ENCODE results near the gene LMBR1L.
"Not testable (repeated sequence)": the region's sequence is repeated elsewhere in the genome, so short reads cannot be mapped to it uniquely, and the experiment has no call there.

The LMBR1L gene

GRCh38 chr12:49086116-49086515, 24.5 kb downstream of the LMBR1L start:
- DNase-seq (ENCODE audit: low read depth, low spot score), result no peak

GRCh38 chr12:49084438-49084837, 26.2 kb downstream of the LMBR1L start:
- DNase-seq (ENCODE audit: low read depth, low spot score), result no peak

- no peak for DNase-seq (ENCODE audit: low read depth, low spot score)
These were observed 30.9 kb downstream of the LMBR1L start for GRCh38 chr12:49079793-49080192.

- DNase-seq (ENCODE audit: low read depth, low spot score), result no peak
These were observed 39.7 kb downstream of the LMBR1L start for GRCh38 chr12:49070971-49071370.

DNA sequence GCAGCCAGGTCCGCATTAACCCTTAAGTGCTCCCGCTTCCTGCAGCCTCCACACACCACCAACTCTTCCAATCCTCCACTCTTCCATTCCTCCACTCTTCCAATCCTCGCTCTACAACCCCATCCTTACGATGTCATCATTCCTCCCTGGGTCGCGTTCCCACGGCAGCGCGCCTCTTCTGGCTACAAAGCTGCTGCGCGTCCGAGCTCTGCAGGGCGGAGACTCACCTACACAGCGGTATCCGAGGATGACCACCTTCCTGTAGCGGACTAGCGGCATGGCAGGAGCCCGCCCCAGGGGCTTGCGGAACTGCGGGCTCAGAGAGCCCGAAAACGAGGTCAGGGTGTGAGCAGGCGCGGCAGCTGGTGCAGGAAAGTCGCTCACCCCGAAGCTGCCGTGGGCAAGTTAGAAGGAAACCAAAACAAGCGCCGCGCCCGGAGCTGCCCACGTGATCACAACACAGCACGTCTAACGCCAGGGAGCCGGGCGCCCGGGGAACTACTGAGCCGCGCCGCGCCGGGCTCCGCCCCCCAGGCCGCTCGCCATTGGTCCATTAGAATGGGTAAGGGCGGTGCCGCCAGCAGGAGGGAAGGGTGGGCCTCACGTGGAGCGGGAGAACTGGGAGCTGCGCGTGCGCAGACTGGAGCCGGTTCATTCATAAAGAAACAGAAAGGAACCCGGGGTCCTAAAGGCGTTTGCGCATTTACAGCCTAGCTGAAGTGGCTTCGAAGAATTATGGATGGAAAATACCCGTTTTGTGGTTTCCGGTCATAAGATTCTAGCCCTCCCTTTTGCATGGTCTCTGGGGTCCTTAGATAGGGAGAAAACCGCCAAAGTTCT, 40.9 kb downstream of the LMBR1L start, which contains the start of gene RHEBL1:
Gene RHEBL1 (minus strand): TSS at position 473 of the 840 bp plus-strand sequence. CDS start 194 bp downstream, at position 279.
- no peak for DNase-seq (ENCODE audit: low read depth, low spot score)

DNA sequence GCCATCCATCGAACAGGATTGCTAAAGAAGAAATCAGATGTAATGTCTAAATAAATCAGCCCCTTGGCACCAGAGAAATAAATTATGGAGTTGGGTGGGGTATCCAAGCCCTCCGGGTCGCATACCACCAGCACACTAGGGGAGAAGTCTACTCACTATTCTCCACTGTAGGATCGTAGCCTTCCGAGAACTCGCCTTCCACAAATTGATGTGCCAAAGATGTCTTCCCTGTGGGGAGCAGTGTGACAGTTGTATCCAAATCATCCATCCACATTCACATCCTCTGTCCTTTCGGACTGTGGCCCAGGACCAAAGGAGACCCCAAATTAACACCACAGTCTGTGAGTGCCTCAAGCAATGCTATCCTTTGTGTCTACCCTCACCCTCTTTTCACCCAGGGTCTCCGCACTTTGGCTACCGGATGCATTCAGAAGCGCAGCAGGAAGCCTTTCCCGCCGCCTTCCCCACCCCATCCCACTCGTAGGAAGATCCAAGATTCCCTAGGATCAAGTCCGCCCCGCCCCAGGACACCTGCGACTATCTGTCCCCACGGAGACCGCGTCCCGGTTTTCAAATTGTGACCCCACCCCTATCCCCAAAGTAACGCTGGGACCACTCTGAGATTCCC, 41.7 kb downstream of the LMBR1L start:
- no peak for DNase-seq (ENCODE audit: low read depth, low spot score)

DNA sequence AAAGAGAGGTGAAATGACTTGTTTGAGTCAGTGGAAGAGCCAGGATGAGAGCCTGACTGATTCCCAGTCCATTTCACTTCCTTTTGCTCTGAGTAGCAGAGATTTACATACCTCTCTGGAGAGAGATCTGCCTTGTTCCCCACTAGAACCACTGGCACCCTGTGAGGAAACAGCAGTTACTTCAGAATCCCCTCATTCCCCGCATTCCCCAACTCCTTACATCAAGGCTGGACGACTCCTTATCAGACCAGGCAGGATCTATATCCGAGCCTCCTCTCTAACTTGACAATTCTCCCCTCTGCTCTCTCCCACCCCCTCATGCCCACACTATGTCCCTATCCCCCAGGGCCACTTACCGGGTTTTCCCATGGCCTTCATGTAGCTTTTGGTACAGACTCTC, 44.5 kb downstream of the LMBR1L start:
- no peak for DNase-seq (ENCODE audit: low read depth, low spot score)

DNA sequence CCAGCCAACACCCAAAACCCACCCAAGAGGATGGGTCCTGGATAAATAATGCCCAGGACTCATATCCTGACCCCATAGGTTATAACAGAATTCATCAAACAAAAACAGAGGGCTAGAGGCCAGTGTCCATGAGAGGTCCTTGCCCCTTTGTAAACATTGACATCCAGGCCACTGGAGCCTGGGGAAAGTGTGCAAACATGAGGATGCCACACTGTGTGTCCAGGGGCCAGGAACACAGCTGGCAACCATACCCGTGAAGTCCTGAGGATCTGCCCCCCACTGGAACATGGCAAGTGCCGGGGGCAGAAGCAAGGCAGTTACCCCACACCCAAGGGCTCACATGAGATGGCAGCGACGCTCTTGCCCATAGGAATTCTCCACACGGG, 45.9 kb downstream of the LMBR1L start:
- no peak for DNase-seq (ENCODE audit: low read depth, low spot score)

DNA sequence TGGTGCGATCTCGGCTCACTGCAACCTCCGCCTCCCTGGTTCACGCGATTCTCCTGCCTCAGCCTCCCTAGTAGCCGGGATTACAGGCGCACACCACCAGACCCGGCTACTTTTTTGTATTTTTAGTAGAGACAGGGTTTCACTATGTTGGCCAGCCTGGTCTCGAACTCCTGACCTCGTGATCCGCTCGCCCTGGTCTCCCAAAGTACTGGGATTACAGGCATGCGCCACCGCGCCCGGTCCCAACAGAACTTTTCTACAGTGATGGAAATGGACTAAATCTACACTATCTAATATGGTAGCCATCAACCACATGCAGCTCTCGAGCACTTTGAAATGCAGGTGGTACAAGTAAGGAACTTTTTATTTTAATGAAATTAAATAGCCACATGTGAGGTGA, 48.7 kb downstream of the LMBR1L start:
- DNase-seq (ENCODE audit: low read depth, low spot score), result not testable (repeated sequence)

- no peak for DNase-seq (ENCODE audit: low read depth, low spot score)
These were observed 49.4 kb downstream of the LMBR1L start for GRCh38 chr12:49061157-49061650.

DNA sequence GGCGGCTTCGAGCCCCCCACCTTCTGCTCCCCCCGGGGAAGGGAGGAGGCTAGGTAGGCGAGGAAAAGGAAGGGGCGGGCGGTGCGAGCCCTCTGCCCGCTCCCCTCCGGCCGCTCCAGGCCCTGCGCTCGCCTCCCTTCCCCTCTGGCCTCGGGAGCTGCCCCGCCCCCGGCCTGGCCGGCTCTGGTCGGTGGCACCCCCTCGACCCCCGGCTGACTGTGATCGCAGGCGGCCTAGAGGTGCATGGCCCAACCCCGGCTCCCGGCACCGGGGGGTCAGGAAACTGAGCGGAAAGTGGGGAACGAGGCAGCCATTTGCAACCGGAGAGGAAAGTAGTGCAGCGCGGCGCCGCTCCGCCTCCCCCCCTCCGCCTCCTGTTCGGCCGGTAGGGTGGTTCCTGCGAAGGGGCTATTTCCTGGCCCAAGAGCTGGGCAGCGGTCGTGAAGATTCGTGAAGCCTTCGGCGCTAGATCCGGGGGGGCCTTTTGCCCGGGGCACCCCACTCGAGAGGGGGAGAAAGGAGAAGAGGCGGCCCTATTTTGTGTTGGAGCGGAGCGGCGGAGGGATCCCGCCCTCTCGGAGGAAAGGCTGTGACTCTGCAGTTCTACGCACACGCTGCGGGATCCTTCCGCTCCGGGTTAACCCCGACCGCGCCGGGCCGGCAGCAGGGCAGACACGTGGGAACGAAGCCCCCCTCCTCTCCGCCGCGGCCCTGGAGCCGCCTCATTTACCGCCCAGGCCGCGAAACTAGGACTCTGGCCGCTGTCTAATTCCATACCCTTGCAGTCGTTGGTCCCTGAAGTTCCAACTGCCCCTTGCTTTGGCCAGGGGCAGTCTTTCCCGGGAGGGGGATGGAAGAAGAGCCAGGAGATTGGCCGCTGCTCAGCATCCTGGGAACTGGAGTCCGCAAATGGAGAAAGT, 50.1 kb downstream of the LMBR1L start, which contains the start of gene KMT2D:
Gene KMT2D (minus strand): TSS at position 558 of the 920 bp plus-strand sequence. CDS start 5,470 bp downstream, outside the sequence.
- DNase-seq (ENCODE audit: low read depth, low spot score), result peak; percentile 93

DNA sequence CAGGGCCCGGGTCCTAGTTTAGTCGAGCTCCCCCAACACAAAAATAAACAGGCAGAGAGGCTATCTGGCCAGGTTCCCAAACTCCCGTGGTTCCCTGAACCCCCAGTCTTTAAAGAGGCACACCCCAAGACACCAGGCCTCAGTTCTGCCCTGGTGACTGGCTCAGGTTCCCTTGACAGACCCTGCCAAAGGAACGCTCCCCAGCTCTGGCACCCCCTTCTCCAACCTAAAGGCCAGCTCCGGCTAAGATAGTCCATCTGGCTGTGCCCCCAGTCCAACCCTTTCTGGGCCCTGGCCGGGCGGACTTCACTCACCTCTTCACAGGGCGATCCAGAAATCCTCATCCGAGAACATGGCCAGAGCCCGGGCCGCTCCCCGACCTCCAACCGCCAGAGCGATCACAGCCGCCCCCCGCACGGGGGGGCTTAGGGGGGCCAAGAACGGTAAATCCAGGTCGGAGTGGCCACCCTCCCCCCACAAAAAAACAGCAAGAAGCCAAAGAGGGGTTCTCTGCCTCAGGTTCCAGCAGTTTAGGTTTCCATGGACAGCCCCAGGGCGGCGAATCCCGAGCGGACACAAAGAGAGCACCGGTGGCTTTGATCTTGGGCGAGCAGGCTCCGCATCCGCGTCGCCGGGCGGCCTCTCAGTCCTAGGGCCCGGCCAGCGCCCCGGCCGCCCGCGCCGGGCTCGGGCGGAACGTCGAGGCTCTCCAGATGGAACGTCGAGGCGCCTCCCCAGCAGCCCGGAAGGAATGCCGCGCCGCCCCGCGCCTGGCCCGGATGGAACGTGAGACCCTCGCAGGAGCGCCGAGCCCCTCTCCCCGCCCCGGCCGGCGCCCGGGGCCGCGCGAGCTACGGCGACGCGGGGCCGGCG, 51.1 kb downstream of the LMBR1L start:
- no peak for DNase-seq (ENCODE audit: low read depth, low spot score)

- DNase-seq (ENCODE audit: low read depth, low spot score), result no peak
These were observed 51.7 kb downstream of the LMBR1L start for GRCh38 chr12:49059045-49059298.

DNA sequence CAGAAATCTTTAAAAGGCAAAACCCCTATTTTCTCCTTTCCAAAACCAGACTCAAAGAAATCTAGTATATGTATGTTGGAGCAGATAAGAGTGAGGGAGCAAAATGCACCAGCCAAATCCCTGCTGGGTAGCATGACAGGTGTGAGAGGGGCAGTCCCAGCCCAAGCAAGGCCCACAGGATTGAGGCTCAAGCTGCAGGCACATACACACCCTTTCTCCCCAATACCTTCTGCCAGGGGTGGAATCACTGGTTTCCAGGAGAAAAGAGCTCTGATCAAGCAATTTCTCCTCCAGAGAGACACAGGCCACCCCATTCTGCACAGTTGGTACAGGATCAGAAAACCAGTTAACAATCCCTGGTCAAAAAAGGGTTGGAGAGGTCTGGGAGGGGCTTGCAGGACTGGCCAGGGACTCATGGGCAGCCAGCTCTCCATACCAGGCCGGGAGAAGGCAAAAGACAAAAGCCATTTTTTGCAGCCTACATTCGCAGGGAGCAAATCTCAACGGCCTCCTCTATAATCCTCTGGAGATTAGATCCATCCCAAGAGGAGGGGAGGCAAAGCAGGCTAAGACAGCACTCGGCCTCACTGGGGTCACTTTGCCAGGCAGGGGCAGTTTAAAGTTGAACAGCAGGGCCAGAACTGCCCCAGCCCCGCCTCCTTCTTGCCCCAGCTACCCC, 52.1 kb downstream of the LMBR1L start:
- DNase-seq (ENCODE audit: low read depth, low spot score), result no peak

GRCh38 chr12:49057888-49058287, 52.8 kb downstream of the LMBR1L start:
- no peak for DNase-seq (ENCODE audit: low read depth, low spot score)

DNA sequence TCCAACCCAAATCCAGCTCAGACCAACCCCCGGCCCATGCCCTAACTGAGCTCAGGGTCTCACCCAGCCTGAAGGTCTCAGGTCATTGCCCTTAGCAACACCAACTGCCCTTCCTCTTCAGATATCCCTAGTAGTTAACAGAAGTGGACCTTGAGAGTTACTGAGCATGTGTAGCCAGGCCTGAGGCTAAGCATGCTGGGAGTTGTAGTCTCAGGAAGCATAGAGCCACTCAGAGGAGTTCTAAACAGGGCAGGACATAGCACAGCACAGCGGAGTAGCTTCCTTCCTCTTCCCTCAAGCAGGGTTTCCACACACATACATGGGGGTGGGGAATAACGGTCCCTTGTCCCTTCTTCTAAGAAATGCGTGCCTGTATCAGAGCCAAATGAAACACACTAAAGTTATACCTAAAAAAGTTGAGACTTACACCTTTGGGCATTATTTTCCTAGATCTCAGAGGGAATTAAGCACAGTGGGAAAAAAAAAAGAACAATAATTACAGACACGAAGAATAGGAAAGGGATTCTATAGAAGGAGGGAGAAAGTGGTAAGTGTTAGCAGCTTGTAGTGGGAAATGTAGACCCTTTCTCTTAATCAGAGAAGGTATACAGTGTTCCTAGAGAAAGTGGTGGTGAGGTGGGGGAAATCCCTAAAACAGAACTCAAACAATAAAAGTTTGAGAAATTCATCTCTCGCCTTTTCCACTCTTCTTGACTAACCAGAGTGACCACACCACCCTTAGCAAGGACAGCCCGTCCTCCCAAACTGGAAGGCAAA, 54.5 kb downstream of the LMBR1L start:
- peak; percentile 75 for DNase-seq (ENCODE audit: low read depth, low spot score)

DNA sequence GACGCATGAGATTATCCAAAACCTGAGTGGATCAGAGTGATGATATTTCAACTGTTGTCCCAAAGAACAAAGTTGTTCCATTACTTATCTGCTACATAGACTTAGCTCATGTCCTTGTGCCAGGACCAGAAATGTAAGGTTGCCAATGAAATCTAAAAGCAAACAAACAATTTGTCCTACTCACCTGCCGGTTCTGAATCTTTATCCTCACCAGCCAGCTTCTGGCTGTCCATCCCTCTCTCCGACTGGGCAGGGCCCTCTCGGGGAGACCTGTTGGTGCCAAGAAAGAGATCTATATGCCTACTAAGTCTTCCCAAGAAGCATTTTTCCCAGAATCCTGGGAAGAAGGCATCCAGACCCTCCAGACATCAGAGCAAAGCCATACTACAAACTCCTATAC, 55.6 kb downstream of the LMBR1L start:
- DNase-seq (ENCODE audit: low read depth, low spot score), result no peak

DNA sequence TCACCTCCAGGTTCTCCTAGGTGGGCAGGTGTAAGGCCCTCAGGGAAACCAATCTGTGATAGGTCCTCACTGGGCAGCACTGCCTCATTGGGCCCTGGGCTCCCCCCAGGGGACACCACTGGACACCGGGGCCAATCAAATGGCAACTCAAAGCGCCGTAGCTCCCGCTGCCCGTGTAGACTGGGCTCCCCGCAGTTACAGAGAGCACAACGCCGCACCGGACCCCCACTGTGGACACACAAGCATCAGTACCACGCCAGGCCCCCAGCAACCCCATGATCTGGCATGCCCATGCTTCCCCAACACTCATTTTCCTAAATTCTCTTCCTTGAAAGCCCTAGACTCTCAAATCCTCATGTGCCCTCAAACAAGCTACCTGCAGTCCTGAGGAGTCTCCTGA, 56.1 kb downstream of the LMBR1L start:
- DNase-seq (ENCODE audit: low read depth, low spot score), result no peak

GRCh38 chr12:49054096-49054495, 56.6 kb downstream of the LMBR1L start:
- no peak for DNase-seq (ENCODE audit: low read depth, low spot score)

All from iPS DF 19.7 (cell line).